ENCODE data around the gene PUM2. TPM values are rescaled to one million over a fixed set of nuclear protein-coding genes. Genes with fewer than 3 reads are reported as not detected.

Gene PUM2
- total and polyA plus RNA-seq, 2 donors from 2014 or later, result 22.0 to 94.3 TPM

DNA sequence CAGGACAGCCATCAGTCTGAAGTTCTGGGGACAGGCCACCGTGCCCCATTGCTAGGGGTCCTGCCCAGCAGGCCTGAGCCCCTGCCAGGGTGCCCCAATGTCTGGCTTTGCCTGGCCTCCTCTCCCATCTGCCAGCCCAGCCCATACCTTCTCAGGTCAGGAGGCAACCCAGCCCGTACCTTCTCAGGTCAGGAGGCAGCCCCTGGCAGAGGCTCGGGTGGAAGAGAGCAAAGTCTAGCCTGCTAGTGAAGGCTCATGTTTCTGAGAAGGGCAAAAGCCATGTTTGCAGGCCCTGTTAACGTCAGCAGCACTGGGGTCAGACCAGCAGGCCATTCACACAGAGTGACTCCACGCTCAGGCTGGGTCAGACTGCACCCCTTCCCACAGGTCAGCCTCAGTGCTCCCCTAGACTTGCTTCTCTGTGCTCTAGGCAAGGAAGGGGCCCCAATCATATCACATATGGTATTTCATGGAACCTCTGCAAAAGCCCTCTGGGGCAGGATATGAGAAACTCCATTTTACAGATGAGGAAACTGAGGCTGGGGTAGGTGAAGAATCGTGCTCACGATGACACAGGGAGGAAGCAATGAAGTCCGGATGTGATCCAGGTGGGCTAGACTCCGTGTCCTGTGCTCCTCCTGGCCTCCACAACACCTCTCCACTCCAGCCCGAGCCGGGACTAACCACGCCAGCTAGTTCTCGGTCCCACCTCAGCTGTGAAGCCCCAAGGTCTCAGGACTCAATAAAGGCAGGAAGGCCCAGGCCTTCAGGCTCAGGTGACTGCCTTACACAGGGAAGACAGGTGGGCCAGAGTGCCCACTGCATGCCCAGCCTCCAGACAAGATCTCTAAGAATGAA is 135.2 kb downstream of the PUM2 start:
- intact Hi-C loops (cut with DNase I), result no loop called here
- DNase-seq (peak in 1 of 5 donors; percentile 53), FAIRE-seq (no peak)
- Histone ChIP-seq H3K36me3 (ENCODE audit: control insufficient read depth in 2 of 3, insufficient read depth in 3 of 3, low read length in 3 of 3) (peaks cover 0 to 6% (median 2%) of the 10 kb centered on the region in 3 donors), H3K4me3 (ENCODE audit: low read length in 3 of 3) (no peak overlapping the region), H3K27ac (ENCODE audit: low read depth in 2 of 2, low read length in 2 of 2) (peak overlapping the region; percentile 40 to 63), H3K4me1 (ENCODE audit: control insufficient read depth in 2 of 3, insufficient read depth in 2 of 3, low read depth in 1 of 3, low read length in 3 of 3) (peaks cover 3 to 59% (median 39%) of the 10 kb centered on the region in 3 donors), H3K27me3 (ENCODE audit: control insufficient read depth, insufficient read depth, low read length) (no peaks in the 10 kb centered on the region), H3K9ac (ENCODE audit: low read length in 3 of 3) (peak overlapping the region in 1 of 3 donors; percentile 51), H3K9me3 (ENCODE audit: control insufficient read depth in 2 of 3, insufficient read depth in 1 of 3, low read length in 3 of 3) (no peaks in the 10 kb centered on the region)
- TF ChIP-seq, protein P1, sequence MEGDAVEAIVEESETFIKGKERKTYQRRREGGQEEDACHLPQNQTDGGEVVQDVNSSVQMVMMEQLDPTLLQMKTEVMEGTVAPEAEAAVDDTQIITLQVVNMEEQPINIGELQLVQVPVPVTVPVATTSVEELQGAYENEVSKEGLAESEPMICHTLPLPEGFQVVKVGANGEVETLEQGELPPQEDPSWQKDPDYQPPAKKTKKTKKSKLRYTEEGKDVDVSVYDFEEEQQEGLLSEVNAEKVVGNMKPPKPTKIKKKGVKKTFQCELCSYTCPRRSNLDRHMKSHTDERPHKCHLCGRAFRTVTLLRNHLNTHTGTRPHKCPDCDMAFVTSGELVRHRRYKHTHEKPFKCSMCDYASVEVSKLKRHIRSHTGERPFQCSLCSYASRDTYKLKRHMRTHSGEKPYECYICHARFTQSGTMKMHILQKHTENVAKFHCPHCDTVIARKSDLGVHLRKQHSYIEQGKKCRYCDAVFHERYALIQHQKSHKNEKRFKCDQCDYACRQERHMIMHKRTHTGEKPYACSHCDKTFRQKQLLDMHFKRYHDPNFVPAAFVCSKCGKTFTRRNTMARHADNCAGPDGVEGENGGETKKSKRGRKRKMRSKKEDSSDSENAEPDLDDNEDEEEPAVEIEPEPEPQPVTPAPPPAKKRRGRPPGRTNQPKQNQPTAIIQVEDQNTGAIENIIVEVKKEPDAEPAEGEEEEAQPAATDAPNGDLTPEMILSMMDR (IDR thresholded peaks at IDR 0.05; ENCODE audit: borderline replicate concordance, extremely low read depth, insufficient read depth), result no peak

DNA sequence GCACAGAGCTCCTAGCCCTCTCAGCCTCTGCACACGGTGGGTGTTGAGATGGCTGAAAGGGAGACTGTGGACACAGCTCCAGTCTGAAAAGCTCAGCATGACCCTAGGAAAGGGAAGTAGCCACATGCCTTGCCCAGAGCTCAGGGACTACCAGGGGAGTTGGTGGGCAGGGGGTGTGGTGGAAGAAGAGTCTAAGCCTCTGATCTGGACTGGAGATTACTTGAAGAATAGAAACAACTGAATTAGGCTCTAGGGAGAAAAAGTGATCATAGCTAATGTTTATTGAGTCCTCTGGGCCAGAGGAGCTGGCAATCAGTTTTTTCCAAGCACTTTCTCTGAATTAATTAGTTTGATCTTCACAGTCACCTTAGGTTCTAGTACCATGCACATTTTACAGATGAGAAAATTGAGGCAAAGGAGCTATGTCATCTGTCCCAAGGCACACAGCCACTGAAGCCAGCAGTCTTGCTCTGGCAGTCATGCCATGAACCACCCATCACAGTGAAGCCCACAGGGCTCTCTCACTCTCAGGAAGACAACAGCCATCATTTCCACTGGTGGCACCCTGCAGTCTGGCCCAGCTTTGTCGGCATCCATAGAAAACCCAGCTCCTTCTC is 136.0 kb downstream of the PUM2 start:
- TF ChIP-seq, protein P1 (IDR thresholded peaks at IDR 0.05; ENCODE audit: borderline replicate concordance, extremely low read depth, insufficient read depth), result no peak
- Histone ChIP-seq H3K36me3 (ENCODE audit: control insufficient read depth in 2 of 3, insufficient read depth in 3 of 3, low read length in 3 of 3) (peaks cover 0 to 6% (median 2%) of the 10 kb centered on the region in 3 donors), H3K9ac (ENCODE audit: low read length in 3 of 3) (peak overlapping the region in 1 of 3 donors; percentile 51), H3K4me1 (ENCODE audit: control insufficient read depth in 2 of 3, insufficient read depth in 2 of 3, low read depth in 1 of 3, low read length in 3 of 3) (peaks cover 3 to 55% (median 38%) of the 10 kb centered on the region in 3 donors), H3K27me3 (ENCODE audit: control insufficient read depth, insufficient read depth, low read length) (no peaks in the 10 kb centered on the region), H3K9me3 (ENCODE audit: control insufficient read depth in 2 of 3, insufficient read depth in 1 of 3, low read length in 3 of 3) (no peaks in the 10 kb centered on the region), H3K27ac (ENCODE audit: low read depth in 2 of 2, low read length in 2 of 2) (peak overlapping the region; percentile 40 to 63), H3K4me3 (ENCODE audit: low read length in 3 of 3) (no peak overlapping the region)
- no peak for DNase-seq
- intact Hi-C loops (cut with DNase I), result no loop called here
- FAIRE-seq, result no peak

DNA sequence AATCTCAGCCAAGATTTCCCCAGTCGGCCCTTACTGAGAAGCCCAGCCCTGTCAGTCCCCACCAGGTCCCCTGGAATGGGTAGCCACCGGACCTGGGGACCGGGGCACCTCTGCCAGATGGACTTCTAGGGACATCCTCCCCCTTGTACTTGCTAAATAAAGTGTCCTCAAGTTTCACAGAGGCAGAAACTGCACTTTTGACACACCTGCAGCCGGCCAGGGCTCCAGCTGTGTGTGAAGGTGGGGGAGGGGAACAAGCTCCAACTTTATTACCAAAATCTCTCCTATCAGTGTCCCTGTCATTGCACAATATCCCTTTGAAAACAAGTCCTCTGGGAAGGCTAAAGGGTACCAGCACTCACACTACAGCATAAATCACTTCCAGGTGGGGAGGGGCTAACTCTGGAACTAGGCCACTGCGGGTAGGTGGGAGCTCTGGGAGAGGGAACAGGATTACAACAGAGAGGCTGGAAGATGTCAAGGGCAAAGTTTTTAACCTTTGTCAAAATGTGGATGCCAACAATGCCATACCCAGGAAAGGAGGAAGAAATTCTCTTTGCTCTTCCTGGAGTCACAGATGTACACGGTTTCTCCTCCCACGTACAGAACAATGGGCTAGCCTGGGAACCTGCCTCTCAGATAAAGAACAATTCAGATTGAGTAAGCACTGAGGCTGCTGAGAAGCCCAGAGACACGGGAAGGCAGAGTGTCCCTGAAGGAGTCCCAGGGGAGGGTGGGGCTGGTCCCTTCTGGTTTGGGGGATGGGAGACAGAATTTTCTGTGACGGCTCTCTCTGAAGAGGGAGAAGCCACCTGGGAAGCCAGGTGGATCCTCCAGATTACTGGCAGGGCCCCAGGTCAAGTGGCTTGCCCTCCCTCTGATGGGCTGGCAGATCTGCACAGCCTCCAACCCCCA is 136.7 kb downstream of the PUM2 start:
- peak in 4 of 5 donors; percentile 52 to 69 (median 62) for DNase-seq
- no peak overlapping the region for H3K4me3 ChIP-seq (ENCODE audit: low read length in 3 of 3)
- H3K9ac ChIP-seq (ENCODE audit: low read length in 3 of 3), result peak overlapping the region in 1 of 3 donors; percentile 51
- intact Hi-C loops (cut with DNase I), result no loop called here
- peak overlapping the region; percentile 40 to 63 for H3K27ac ChIP-seq (ENCODE audit: low read depth in 2 of 2, low read length in 2 of 2)
- H3K36me3 ChIP-seq (ENCODE audit: control insufficient read depth in 2 of 3, insufficient read depth in 3 of 3, low read length in 3 of 3), result peaks cover 0 to 9% (median 2%) of the 10 kb centered on the region in 3 donors
- peaks cover 3 to 61% (median 42%) of the 10 kb centered on the region in 3 donors for H3K4me1 ChIP-seq (ENCODE audit: control insufficient read depth in 2 of 3, insufficient read depth in 2 of 3, low read depth in 1 of 3, low read length in 3 of 3)
- FAIRE-seq, result no peak
- no peaks in the 10 kb centered on the region for H3K9me3 ChIP-seq (ENCODE audit: control insufficient read depth in 2 of 3, insufficient read depth in 1 of 3, low read length in 3 of 3)
- no peaks in the 10 kb centered on the region for H3K27me3 ChIP-seq (ENCODE audit: control insufficient read depth, insufficient read depth, low read length)
- TF ChIP-seq, protein P1 (IDR thresholded peaks at IDR 0.05; ENCODE audit: borderline replicate concordance, extremely low read depth, insufficient read depth), result no peak
